Osteocyte (in vitro differentiated cells): ENCODE data around the gene GRK6. TPM values are rescaled to one million over a fixed set of nuclear protein-coding genes. Genes with fewer than 3 reads are reported as not detected.
A peak's percentile ranks its signal among the peaks of the same experiment; 100 is the strongest.

Experiments
- DNase-seq: peaks from one replicate; pipeline ENCODE4 v3.0.0; 2021; ENCODE audit warnings: mixed read lengths; ENCODE audit not compliant: unreplicated experiment; ENCODE audit errors: extremely low spot score
- H3K27ac Mint-ChIP-seq: one replicate; pipeline ENCODE4 v1.8.0; 2021; ENCODE audit warnings: mild to moderate bottlenecking, mixed read lengths; ENCODE audit not compliant: unreplicated experiment
- H3K27me3 Mint-ChIP-seq: one replicate; pipeline ENCODE4 v1.8.0; 2021; ENCODE audit warnings: mixed read lengths; ENCODE audit not compliant: unreplicated experiment
- H3K36me3 Mint-ChIP-seq: one replicate; pipeline ENCODE4 v1.8.0; 2021; ENCODE audit warnings: mixed read lengths; ENCODE audit not compliant: unreplicated experiment
- H3K4me1 Mint-ChIP-seq: one replicate; pipeline ENCODE4 v1.8.0; 2021; ENCODE audit warnings: mixed read lengths; ENCODE audit not compliant: unreplicated experiment
- H3K4me3 Mint-ChIP-seq: one replicate; pipeline ENCODE4 v1.8.0; 2021; ENCODE audit warnings: mild to moderate bottlenecking, moderate library complexity, mixed read lengths; ENCODE audit not compliant: unreplicated experiment
- H3K9me3 Mint-ChIP-seq: one replicate; pipeline ENCODE4 v1.8.0; 2021; ENCODE audit warnings: mixed read lengths; ENCODE audit not compliant: unreplicated experiment
- total RNA-seq: library from RNA; stranded (reverse); gene quantifications from 2 replicates; pipeline ENCODE4 v1.2.1, GENCODE V29; 2021
- TF ChIP-seq, protein P1 (sequence below): fragments of 200-600 bp; sonication (generic); IDR thresholded peaks from 2 replicates; pipeline ENCODE4 v1.5.0; 2021; ENCODE audit warnings: antibody characterized with exemption, mild to moderate bottlenecking, moderate library complexity

Gene GRK6
- total RNA-seq, 1 donor from 2014 or later = 38.2 TPM

- TF ChIP-seq, protein P1, sequence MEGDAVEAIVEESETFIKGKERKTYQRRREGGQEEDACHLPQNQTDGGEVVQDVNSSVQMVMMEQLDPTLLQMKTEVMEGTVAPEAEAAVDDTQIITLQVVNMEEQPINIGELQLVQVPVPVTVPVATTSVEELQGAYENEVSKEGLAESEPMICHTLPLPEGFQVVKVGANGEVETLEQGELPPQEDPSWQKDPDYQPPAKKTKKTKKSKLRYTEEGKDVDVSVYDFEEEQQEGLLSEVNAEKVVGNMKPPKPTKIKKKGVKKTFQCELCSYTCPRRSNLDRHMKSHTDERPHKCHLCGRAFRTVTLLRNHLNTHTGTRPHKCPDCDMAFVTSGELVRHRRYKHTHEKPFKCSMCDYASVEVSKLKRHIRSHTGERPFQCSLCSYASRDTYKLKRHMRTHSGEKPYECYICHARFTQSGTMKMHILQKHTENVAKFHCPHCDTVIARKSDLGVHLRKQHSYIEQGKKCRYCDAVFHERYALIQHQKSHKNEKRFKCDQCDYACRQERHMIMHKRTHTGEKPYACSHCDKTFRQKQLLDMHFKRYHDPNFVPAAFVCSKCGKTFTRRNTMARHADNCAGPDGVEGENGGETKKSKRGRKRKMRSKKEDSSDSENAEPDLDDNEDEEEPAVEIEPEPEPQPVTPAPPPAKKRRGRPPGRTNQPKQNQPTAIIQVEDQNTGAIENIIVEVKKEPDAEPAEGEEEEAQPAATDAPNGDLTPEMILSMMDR = no peak
These were observed 28.5 kb upstream of the GRK6 start for GRCh38 chr5:177397875-177398390.

DNA sequence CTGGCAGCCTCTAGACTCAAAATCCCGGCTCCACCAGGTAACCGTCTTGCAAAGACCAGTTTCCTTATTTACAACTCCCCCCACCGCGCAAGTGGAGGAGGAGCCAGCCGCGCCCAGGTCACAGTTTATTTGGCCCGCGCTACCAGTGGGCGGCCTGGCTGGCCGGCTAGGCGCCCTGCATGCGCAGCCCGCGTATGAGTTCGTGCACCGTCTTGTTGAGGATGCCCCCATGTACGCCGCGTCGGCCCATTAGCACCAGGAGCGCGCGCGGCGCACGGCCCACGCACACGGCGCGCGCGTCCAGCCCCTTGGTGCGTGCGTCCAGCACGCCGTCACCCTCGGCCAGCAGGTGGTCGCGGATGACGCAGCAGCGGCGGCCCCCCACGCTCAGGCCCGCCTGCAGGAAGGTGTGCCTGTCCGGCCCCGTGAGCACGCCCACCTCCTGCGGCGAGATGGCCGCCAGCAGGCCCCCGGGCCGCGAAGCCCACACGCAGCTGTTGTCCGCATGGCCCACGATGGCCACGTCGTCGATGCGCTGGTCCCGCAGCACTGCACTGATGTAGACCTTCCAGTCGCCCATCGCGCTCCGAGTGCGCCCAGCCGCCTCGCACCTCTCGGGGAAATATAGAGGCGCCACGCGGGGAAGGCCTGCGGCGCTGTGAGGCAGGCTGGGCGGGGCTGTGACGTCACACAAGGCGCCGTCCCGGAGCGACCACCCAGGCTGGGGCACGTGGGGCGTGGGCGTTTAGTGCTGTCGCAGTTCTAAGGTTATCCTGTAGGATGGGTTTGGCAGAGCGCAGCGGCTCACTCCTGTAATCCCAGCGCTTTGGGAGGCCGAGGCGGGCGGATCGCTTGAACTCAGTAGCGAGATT is 26.2 kb upstream of the GRK6 start, which contains the start of gene PFN3:
TSS of gene PFN3 (minus strand) at position 665 of the 872 bp plus-strand sequence. CDS start at position 580, 85 bp downstream.
- Mint-ChIP-seq H3K4me3 (no peak within 1 kb of the TSS), H3K36me3 (no peaks in the 10 kb centered on the region), H3K27ac (no peak within 1 kb of the TSS), H3K4me1 (peaks cover 16% of the 10 kb centered on the region), H3K9me3 (no peaks in the 10 kb centered on the region), H3K27me3 (peaks cover 21% of the 10 kb centered on the region)
- TF ChIP-seq, protein P1 = no peak
- DNase-seq = no peak

More at GRCh38 chr5:177397875-177398390, 28.5 kb upstream of the GRK6 start:
- Mint-ChIP-seq H3K36me3 (no peaks in the 10 kb centered on the region), H3K9me3 (no peaks in the 10 kb centered on the region), H3K4me1 (peaks cover 6% of the 10 kb centered on the region), H3K27me3 (peaks cover 20% of the 10 kb centered on the region), H3K4me3 (no peak overlapping the region), H3K27ac (no peak overlapping the region)
- DNase-seq = peak; percentile 83

DNA sequence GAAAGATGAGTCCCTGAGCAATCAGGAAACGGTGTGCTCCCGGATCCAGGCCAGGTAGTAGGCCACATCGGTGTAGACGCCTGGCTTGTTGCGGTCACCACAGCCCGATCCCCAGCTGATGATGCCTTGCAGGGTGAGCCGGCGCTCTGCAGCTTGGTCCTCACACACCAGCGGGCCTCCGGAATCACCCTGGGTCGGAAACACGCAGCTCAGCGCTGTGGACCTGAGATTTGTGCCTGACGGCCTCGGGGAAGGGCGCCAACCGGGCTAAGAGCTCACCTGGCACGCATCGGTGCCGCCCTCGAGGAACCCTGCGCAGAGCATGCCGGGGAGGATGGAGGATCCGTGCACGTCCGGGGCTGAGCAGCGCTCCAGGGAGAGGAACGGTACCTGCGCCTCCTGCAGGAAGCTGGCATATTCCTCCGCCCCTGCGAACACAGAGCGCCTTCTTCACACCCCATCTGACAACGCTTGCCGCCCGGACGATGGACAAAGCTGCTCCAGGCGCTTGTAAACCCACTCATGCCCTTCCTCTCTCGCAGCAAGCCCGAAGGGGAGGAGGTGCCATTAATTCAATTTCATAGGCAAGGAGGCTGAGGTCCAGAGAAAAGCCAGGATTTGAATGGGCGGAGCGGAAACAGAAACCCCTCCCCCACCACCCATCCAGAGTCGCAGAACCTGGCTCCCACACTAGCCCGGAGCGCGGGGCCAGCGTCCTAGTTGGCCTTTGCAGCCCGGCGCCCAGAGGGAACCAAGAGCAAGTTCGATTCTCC is 24.0 kb upstream of the GRK6 start:
- Mint-ChIP-seq H3K4me1 (peaks cover 16% of the 10 kb centered on the region), H3K36me3 (no peaks in the 10 kb centered on the region), H3K27me3 (peaks cover 19% of the 10 kb centered on the region), H3K9me3 (no peaks in the 10 kb centered on the region), H3K27ac (no peak overlapping the region), H3K4me3 (peak overlapping the region; percentile 70)
- DNase-seq = no peak
- TF ChIP-seq, protein P1 = peak; percentile 62

DNA sequence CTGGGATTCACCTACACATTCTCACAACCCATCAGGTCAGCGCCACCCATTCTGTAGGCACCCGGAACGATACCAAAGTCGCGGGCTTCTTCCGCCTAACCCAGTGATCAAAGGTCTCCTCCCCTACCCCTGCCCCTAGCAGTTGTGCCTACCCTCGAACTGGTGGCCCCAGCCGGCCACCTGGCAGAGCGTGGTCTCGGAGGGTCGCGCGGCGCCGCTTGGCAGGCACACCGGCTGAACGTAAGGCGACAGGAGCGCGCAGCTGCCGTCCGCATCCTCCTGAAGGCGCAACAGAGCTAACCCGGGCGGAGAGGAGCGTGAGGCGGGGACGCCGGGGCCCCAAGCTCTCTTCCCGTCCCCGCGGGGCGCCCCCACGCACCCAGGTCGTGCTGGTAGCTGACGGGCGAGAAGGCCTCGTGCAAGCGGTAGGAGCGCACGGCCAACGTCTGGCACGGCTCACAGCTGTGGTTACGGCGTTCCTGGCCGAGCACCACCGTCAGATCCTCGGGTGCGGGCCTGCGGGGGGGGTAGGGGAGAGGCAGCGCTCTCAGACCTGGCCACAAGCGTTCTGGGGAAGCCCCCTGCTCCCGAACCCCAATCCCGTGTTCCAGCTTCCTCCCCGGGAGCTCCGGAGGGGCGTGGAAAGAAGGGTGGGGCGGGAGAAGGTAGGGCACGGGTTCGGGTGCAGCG is 23.2 kb upstream of the GRK6 start:
- TF ChIP-seq, protein P1 = no peak

More for the DNA sequence above, 23.2 kb upstream of the GRK6 start:
- H3K27me3 Mint-ChIP-seq = peaks cover 19% of the 10 kb centered on the region
- no peaks in the 10 kb centered on the region for H3K9me3 Mint-ChIP-seq
- peaks cover 16% of the 10 kb centered on the region for H3K4me1 Mint-ChIP-seq
- DNase-seq = no peak
- peak overlapping the region; percentile 70 for H3K4me3 Mint-ChIP-seq
- H3K27ac Mint-ChIP-seq = no peak overlapping the region
- no peaks in the 10 kb centered on the region for H3K36me3 Mint-ChIP-seq
